ENCODE measurements around the gene MAML2. TPM values are rescaled to one million over a fixed set of nuclear protein-coding genes. Genes with fewer than 3 reads are reported as not detected.

Gene MAML2
- total RNA-seq, 1 experiment from 2014 or later = 2.7 TPM

DNA sequence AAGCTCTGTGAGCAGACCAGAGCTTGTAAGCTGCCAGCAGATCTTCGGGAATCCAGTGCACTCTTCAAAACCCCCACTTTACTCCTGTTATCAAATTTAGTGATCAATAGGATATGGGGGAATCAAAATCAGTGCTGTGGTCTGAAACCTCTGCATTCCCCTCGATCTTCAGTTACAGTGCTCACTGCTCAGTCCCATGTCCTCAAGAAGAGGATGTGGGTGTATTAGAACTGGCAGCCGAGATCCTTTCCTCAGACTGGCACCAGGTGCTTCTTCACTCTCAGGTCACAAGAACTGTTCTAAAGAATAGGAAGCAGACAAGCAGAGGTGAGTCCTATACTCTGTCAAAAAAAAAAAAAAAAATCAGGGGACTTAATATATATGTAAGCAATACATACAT lies 15.3 kb upstream of the MAML2 start:
- Mint-ChIP-seq H3K9me3 (no peaks in the 10 kb centered on the region), H3K4me3 (no peak overlapping the region), H3K27me3 (ENCODE audit: low read depth) (no peaks in the 10 kb centered on the region), H3K4me1 (no peaks in the 10 kb centered on the region; a peak in 1 of 4 replicates), H3K27ac (peak overlapping the region in 1 of 3 experiments; percentile 66; a peak in 1 of 7 replicates), H3K36me3 (ENCODE audit: insufficient read depth in 1 of 3, low read depth in 3 of 3) (peaks cover 0 to 9% (median 0%) of the 10 kb centered on the region in 3 experiments; a peak in 3 of 7 replicates)
- H4K91ac ChIP-seq (ENCODE audit: insufficient read length, low read depth, low read length) = no peak overlapping the region
- H3K23me2 ChIP-seq (ENCODE audit: insufficient read length, low read depth, low read length, poor library complexity, severe bottlenecking) = no peaks in the 10 kb centered on the region
- WGBS (ENCODE audit: extremely low coverage, insufficient read length, low lambda C conversion rate) = no CpG with 5 or more reads among the region's 3 CpGs
- no peak overlapping the region for H3K27ac ChIP-seq (ENCODE audit: insufficient read length, low read depth, low read length)
- H3K79me2 ChIP-seq (ENCODE audit: insufficient read depth, low read length) = no peaks in the 10 kb centered on the region
- no peaks in the 10 kb centered on the region for H4K20me1 ChIP-seq (ENCODE audit: control insufficient read depth, insufficient read depth, insufficient read length)
- no peak for DNase-seq
- no peak overlapping the region for H4K5ac ChIP-seq (ENCODE audit: insufficient read length, low read depth, low read length)
- H3K4me1 ChIP-seq (ENCODE audit: insufficient read depth, low read length) = no peaks in the 10 kb centered on the region; the same call in 1 of the 2 replicates
- no peak overlapping the region for H3K9ac ChIP-seq (ENCODE audit: extremely low read depth, insufficient read length, low read length)
- H3K14ac ChIP-seq (ENCODE audit: insufficient read depth, low read length) = no peak overlapping the region
- no peak overlapping the region for H3K23ac ChIP-seq (ENCODE audit: insufficient read length, low read depth, low read length)
- no peak overlapping the region for H2AFZ ChIP-seq (ENCODE audit: low read length)
- no peak overlapping the region for H2BK20ac ChIP-seq (ENCODE audit: low read depth, low read length, poor library complexity, severe bottlenecking)
- H2AK5ac ChIP-seq (ENCODE audit: insufficient read length, low read length) = no peak overlapping the region
- H3T11ph ChIP-seq (ENCODE audit: low read length) = no peak overlapping the region
- no peak overlapping the region for H2BK12ac ChIP-seq (ENCODE audit: insufficient read length, low read depth, low read length)
- H3K9me3 ChIP-seq (ENCODE audit: control insufficient read depth, low read depth, low read length) = no peaks in the 10 kb centered on the region
- no peaks in the 10 kb centered on the region for H3K27me3 ChIP-seq (ENCODE audit: insufficient read depth, low read length)
- H2BK15ac ChIP-seq (ENCODE audit: low read depth, low read length) = no peak overlapping the region
- H2BK120ac ChIP-seq (ENCODE audit: low read depth, low read length, poor library complexity, severe bottlenecking) = no peak overlapping the region
- H3K79me1 ChIP-seq (ENCODE audit: insufficient read depth, low read depth, low read length, poor library complexity, severe bottlenecking) = no peaks in the 10 kb centered on the region
- H3K56ac ChIP-seq (ENCODE audit: insufficient read length, low read depth, low read length) = no peak overlapping the region
- no peak overlapping the region for H4K8ac ChIP-seq (replicated peaks; ENCODE audit: insufficient read length, low read depth, low read length)
- H3K4ac ChIP-seq (ENCODE audit: low read depth, low read length) = no peak overlapping the region
- TF ChIP-seq, protein P1, sequence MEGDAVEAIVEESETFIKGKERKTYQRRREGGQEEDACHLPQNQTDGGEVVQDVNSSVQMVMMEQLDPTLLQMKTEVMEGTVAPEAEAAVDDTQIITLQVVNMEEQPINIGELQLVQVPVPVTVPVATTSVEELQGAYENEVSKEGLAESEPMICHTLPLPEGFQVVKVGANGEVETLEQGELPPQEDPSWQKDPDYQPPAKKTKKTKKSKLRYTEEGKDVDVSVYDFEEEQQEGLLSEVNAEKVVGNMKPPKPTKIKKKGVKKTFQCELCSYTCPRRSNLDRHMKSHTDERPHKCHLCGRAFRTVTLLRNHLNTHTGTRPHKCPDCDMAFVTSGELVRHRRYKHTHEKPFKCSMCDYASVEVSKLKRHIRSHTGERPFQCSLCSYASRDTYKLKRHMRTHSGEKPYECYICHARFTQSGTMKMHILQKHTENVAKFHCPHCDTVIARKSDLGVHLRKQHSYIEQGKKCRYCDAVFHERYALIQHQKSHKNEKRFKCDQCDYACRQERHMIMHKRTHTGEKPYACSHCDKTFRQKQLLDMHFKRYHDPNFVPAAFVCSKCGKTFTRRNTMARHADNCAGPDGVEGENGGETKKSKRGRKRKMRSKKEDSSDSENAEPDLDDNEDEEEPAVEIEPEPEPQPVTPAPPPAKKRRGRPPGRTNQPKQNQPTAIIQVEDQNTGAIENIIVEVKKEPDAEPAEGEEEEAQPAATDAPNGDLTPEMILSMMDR (conservative IDR thresholded peaks at IDR 0.05) = no peak
- H3K18ac ChIP-seq (ENCODE audit: insufficient read length, low read depth, low read length) = no peak overlapping the region
- H2BK5ac ChIP-seq (ENCODE audit: insufficient read length, low read length) = no peak overlapping the region
- no peak overlapping the region for H3K4me2 ChIP-seq (ENCODE audit: insufficient read depth, insufficient read length, low read length)
